ENCODE results near the gene GUCY1B1.
"Not testable (repeated sequence)": the region's sequence is repeated elsewhere in the genome, so short reads cannot be mapped to it uniquely, and the experiment has no call there.

Gene GUCY1B1

GRCh38 chr4:155797581-155797980, 38.8 kb downstream of the GUCY1B1 start:
- H3K4me1 Mint-ChIP-seq (ENCODE audit: low read depth); H3K27me3 Mint-ChIP-seq; H3K36me3 Mint-ChIP-seq (ENCODE audit: low read depth); H3K27ac Mint-ChIP-seq; H3K4me3 Mint-ChIP-seq; intact Hi-C loops (cut with micrococcal nuclease); H3K9me3 Mint-ChIP-seq: not testable (repeated sequence)

- Mint-ChIP-seq H3K4me1 (ENCODE audit: low read depth) (no peaks in the 10 kb centered on the region), H3K27ac (no peak overlapping the region)
- intact Hi-C loops (cut with micrococcal nuclease), result no loop called here
Measured at GRCh38 chr4:155799116-155799793, 40.4 kb downstream of the GUCY1B1 start.

GRCh38 chr4:155799794-155800123, 40.9 kb downstream of the GUCY1B1 start:
- no peaks in the 10 kb centered on the region for H3K27me3 Mint-ChIP-seq
- intact Hi-C loops (cut with micrococcal nuclease), result no loop called here

More at GRCh38 chr4:155799116-155799793, 40.4 kb downstream of the GUCY1B1 start:
- H3K9me3 Mint-ChIP-seq, result no peaks in the 10 kb centered on the region
- no peaks in the 10 kb centered on the region for H3K36me3 Mint-ChIP-seq (ENCODE audit: low read depth)
- H3K4me3 Mint-ChIP-seq, result no peak overlapping the region
- H3K27me3 Mint-ChIP-seq, result no peaks in the 10 kb centered on the region

GRCh38 chr4:155800685-155801343, 42.0 kb downstream of the GUCY1B1 start:
- no peaks in the 10 kb centered on the region for H3K9me3 Mint-ChIP-seq
- intact Hi-C loops (cut with micrococcal nuclease), result no loop called here
- no peaks in the 10 kb centered on the region for H3K27me3 Mint-ChIP-seq
- no peaks in the 10 kb centered on the region for H3K36me3 Mint-ChIP-seq (ENCODE audit: low read depth)
- H3K4me3 Mint-ChIP-seq, result no peak overlapping the region
- H3K27ac Mint-ChIP-seq, result no peak overlapping the region
- H3K4me1 Mint-ChIP-seq (ENCODE audit: low read depth), result no peaks in the 10 kb centered on the region

More at GRCh38 chr4:155799794-155800123, 40.9 kb downstream of the GUCY1B1 start:
- H3K9me3 Mint-ChIP-seq, result no peaks in the 10 kb centered on the region
- H3K4me1 Mint-ChIP-seq (ENCODE audit: low read depth), result no peaks in the 10 kb centered on the region
- no peaks in the 10 kb centered on the region for H3K36me3 Mint-ChIP-seq (ENCODE audit: low read depth)
- H3K4me3 Mint-ChIP-seq, result no peak overlapping the region
- no peak overlapping the region for H3K27ac Mint-ChIP-seq

GRCh38 chr4:155802190-155802959, 43.6 kb downstream of the GUCY1B1 start:
- Mint-ChIP-seq H3K27ac (no peak overlapping the region), H3K9me3 (no peaks in the 10 kb centered on the region), H3K27me3 (no peaks in the 10 kb centered on the region), H3K4me1 (ENCODE audit: low read depth) (no peaks in the 10 kb centered on the region), H3K4me3 (no peak overlapping the region), H3K36me3 (ENCODE audit: low read depth) (no peaks in the 10 kb centered on the region)
- intact Hi-C loops (cut with micrococcal nuclease), result no loop called here

GRCh38 chr4:155805016-155805415, 46.2 kb downstream of the GUCY1B1 start:
- no peaks in the 10 kb centered on the region for H3K9me3 Mint-ChIP-seq
- H3K27me3 Mint-ChIP-seq, result no peaks in the 10 kb centered on the region
- intact Hi-C loops (cut with micrococcal nuclease), result no loop called here
- no peak overlapping the region for H3K4me3 Mint-ChIP-seq
- H3K4me1 Mint-ChIP-seq (ENCODE audit: low read depth), result no peaks in the 10 kb centered on the region
- H3K36me3 Mint-ChIP-seq (ENCODE audit: low read depth), result no peaks in the 10 kb centered on the region
- no peak overlapping the region for H3K27ac Mint-ChIP-seq

GRCh38 chr4:155807021-155807420, 48.2 kb downstream of the GUCY1B1 start:
- no peaks in the 10 kb centered on the region for H3K4me1 Mint-ChIP-seq (ENCODE audit: low read depth)
- H3K9me3 Mint-ChIP-seq, result no peaks in the 10 kb centered on the region
- no peaks in the 10 kb centered on the region for H3K27me3 Mint-ChIP-seq
- no peaks in the 10 kb centered on the region for H3K36me3 Mint-ChIP-seq (ENCODE audit: low read depth)
- H3K4me3 Mint-ChIP-seq, result no peak overlapping the region
- intact Hi-C loops (cut with micrococcal nuclease), result no loop called here
- no peak overlapping the region for H3K27ac Mint-ChIP-seq

GRCh38 chr4:155809835-155810234, 51.0 kb downstream of the GUCY1B1 start:
- no peaks in the 10 kb centered on the region for H3K9me3 Mint-ChIP-seq
- H3K36me3 Mint-ChIP-seq (ENCODE audit: low read depth), result no peaks in the 10 kb centered on the region
- intact Hi-C loops (cut with micrococcal nuclease), result loop anchor here (2.0 kb wide), 1 partner anchor 143 kb away; the partner anchor contains the start of gene CTSO
- no peaks in the 10 kb centered on the region for H3K4me1 Mint-ChIP-seq (ENCODE audit: low read depth)
- no peaks in the 10 kb centered on the region for H3K27me3 Mint-ChIP-seq
- no peak overlapping the region for H3K27ac Mint-ChIP-seq
- no peak overlapping the region for H3K4me3 Mint-ChIP-seq

GRCh38 chr4:155811083-155811482, 52.3 kb downstream of the GUCY1B1 start:
- H3K4me1 Mint-ChIP-seq (ENCODE audit: low read depth), result no peaks in the 10 kb centered on the region
- H3K9me3 Mint-ChIP-seq, result no peaks in the 10 kb centered on the region
- no peak overlapping the region for H3K27ac Mint-ChIP-seq
- H3K36me3 Mint-ChIP-seq (ENCODE audit: low read depth), result no peaks in the 10 kb centered on the region
- intact Hi-C loops (cut with micrococcal nuclease), result loop anchor here (2.0 kb wide), 1 partner anchor 142 kb away; the partner anchor contains the start of gene CTSO
- no peak overlapping the region for H3K4me3 Mint-ChIP-seq
- peaks cover 3% of the 10 kb centered on the region for H3K27me3 Mint-ChIP-seq

- Mint-ChIP-seq H3K9me3 (no peaks in the 10 kb centered on the region), H3K27ac (no peak overlapping the region), H3K4me3 (no peak overlapping the region), H3K36me3 (ENCODE audit: low read depth) (no peaks in the 10 kb centered on the region), H3K4me1 (ENCODE audit: low read depth) (no peaks in the 10 kb centered on the region), H3K27me3 (peaks cover 3% of the 10 kb centered on the region)
- intact Hi-C loops (cut with micrococcal nuclease), result no loop called here
Measured at GRCh38 chr4:155818639-155819038, 59.8 kb downstream of the GUCY1B1 start.

- Mint-ChIP-seq H3K9me3 (no peaks in the 10 kb centered on the region), H3K4me1 (ENCODE audit: low read depth) (no peaks in the 10 kb centered on the region), H3K36me3 (ENCODE audit: low read depth) (no peaks in the 10 kb centered on the region), H3K27me3 (peaks cover 3% of the 10 kb centered on the region), H3K27ac (no peak overlapping the region), H3K4me3 (no peak overlapping the region)
- intact Hi-C loops (cut with micrococcal nuclease), result no loop called here
Measured at GRCh38 chr4:155819066-155819465, 60.2 kb downstream of the GUCY1B1 start.

- H3K27me3 Mint-ChIP-seq, result no peaks in the 10 kb centered on the region
Measured at GRCh38 chr4:155820887-155821518, 62.2 kb downstream of the GUCY1B1 start.

GRCh38 chr4:155822572-155822971, 63.8 kb downstream of the GUCY1B1 start:
- intact Hi-C loops (cut with micrococcal nuclease), result no loop called here
- no peak overlapping the region for H3K4me3 Mint-ChIP-seq
- H3K36me3 Mint-ChIP-seq (ENCODE audit: low read depth), result no peaks in the 10 kb centered on the region
- no peaks in the 10 kb centered on the region for H3K27me3 Mint-ChIP-seq
- no peaks in the 10 kb centered on the region for H3K4me1 Mint-ChIP-seq (ENCODE audit: low read depth)
- H3K9me3 Mint-ChIP-seq, result no peaks in the 10 kb centered on the region
- no peak overlapping the region for H3K27ac Mint-ChIP-seq

More at GRCh38 chr4:155820887-155821518, 62.2 kb downstream of the GUCY1B1 start:
- Mint-ChIP-seq H3K27ac (no peak overlapping the region), H3K9me3 (no peaks in the 10 kb centered on the region), H3K36me3 (ENCODE audit: low read depth) (no peaks in the 10 kb centered on the region), H3K4me3 (no peak overlapping the region), H3K4me1 (ENCODE audit: low read depth) (no peaks in the 10 kb centered on the region)
- intact Hi-C loops (cut with micrococcal nuclease), result no loop called here

GRCh38 chr4:155828628-155829027, 69.8 kb downstream of the GUCY1B1 start:
- Mint-ChIP-seq H3K36me3 (ENCODE audit: low read depth) (no peaks in the 10 kb centered on the region), H3K4me3 (no peak overlapping the region), H3K9me3 (no peaks in the 10 kb centered on the region), H3K27me3 (no peaks in the 10 kb centered on the region), H3K27ac (no peak overlapping the region), H3K4me1 (ENCODE audit: low read depth) (no peaks in the 10 kb centered on the region)
- intact Hi-C loops (cut with micrococcal nuclease), result no loop called here
